Measurements from ENCODE around the gene NIT1. TPM values are rescaled to one million over a fixed set of nuclear protein-coding genes. Genes with fewer than 3 reads are reported as not detected.

Gene NIT1
- polyA plus RNA-seq, 1 donor from 2014 or later: 19.7 TPM

- Mint-ChIP-seq H3K4me3 (peak overlapping the region in 1 of 4 donors; percentile 70), H3K27me3 (no peaks in the 10 kb centered on the region), H3K36me3 (no peaks in the 10 kb centered on the region), H3K9me3 (no peaks in the 10 kb centered on the region), H3K27ac (peak overlapping the region in 1 of 3 donors; percentile 32), H3K4me1 (peaks cover 2 to 7% (median 7%) of the 10 kb centered on the region in 3 donors)
Measured at GRCh38 chr1:161137881-161138280, 20.0 kb downstream of the NIT1 start.

- Mint-ChIP-seq H3K27ac (peak overlapping the region in 2 of 3 donors; percentile 32 to 52), H3K4me3 (peak overlapping the region in 1 of 4 donors; percentile 70), H3K36me3 (no peaks in the 10 kb centered on the region), H3K9me3 (no peaks in the 10 kb centered on the region), H3K27me3 (no peaks in the 10 kb centered on the region), H3K4me1 (peaks cover 2 to 7% (median 7%) of the 10 kb centered on the region in 3 donors)
Measured at GRCh38 chr1:161138431-161138830, 20.5 kb downstream of the NIT1 start.

GRCh38 chr1:161139766-161140165 lies 21.9 kb downstream of the NIT1 start:
- Mint-ChIP-seq H3K36me3 (no peaks in the 10 kb centered on the region), H3K4me1 (peaks cover 2 to 7% (median 7%) of the 10 kb centered on the region in 3 donors), H3K27ac (no peak overlapping the region), H3K9me3 (no peaks in the 10 kb centered on the region), H3K27me3 (no peaks in the 10 kb centered on the region), H3K4me3 (peak overlapping the region in 1 of 4 donors; percentile 23)

GRCh38 chr1:161140755-161141400 lies 23.0 kb downstream of the NIT1 start:
- no peak overlapping the region for H3K27ac Mint-ChIP-seq
- H3K4me3 Mint-ChIP-seq: no peak overlapping the region
- no peaks in the 10 kb centered on the region for H3K36me3 Mint-ChIP-seq
- no peaks in the 10 kb centered on the region for H3K9me3 Mint-ChIP-seq
- H3K4me1 Mint-ChIP-seq: peaks cover 0 to 7% (median 5%) of the 10 kb centered on the region in 3 donors
- no peaks in the 10 kb centered on the region for H3K27me3 Mint-ChIP-seq

- Mint-ChIP-seq H3K4me3 (no peak overlapping the region), H3K27ac (no peak overlapping the region), H3K4me1 (no peaks in the 10 kb centered on the region), H3K27me3 (no peaks in the 10 kb centered on the region), H3K9me3 (no peaks in the 10 kb centered on the region), H3K36me3 (no peaks in the 10 kb centered on the region)
Measured at GRCh38 chr1:161145832-161146231, 27.9 kb downstream of the NIT1 start.

GRCh38 chr1:161153176-161153575 lies 35.3 kb downstream of the NIT1 start:
- H3K36me3 Mint-ChIP-seq: no peaks in the 10 kb centered on the region

GRCh38 chr1:161153682-161154337 lies 35.9 kb downstream of the NIT1 start, which contains the start of gene UFC1:
TSS of gene UFC1 (plus strand) at chr1:161153978. CDS start at chr1:161153998, 20 bp downstream.
- H3K4me3 Mint-ChIP-seq: peak within 1 kb of the TSS; percentile 96 to 99 (median 97)
- H3K4me1 Mint-ChIP-seq: peaks cover 12 to 40% (median 15%) of the 10 kb centered on the region in 3 donors
- H3K36me3 Mint-ChIP-seq: no peaks in the 10 kb centered on the region
- H3K27ac Mint-ChIP-seq: peak within 1 kb of the TSS; percentile 95 to 100 (median 100)
- H3K27me3 Mint-ChIP-seq: no peaks in the 10 kb centered on the region
- no peaks in the 10 kb centered on the region for H3K9me3 Mint-ChIP-seq

More at GRCh38 chr1:161153176-161153575, 35.3 kb downstream of the NIT1 start:
- no peaks in the 10 kb centered on the region for H3K27me3 Mint-ChIP-seq
- no peaks in the 10 kb centered on the region for H3K9me3 Mint-ChIP-seq
- H3K4me1 Mint-ChIP-seq: peaks cover 12 to 34% (median 13%) of the 10 kb centered on the region in 3 donors
- peak overlapping the region; percentile 81 to 100 (median 95) for H3K27ac Mint-ChIP-seq
- H3K4me3 Mint-ChIP-seq: peak overlapping the region; percentile 96 to 99 (median 97)

- peak overlapping the region in 2 of 3 donors; percentile 8 to 88 for H3K27ac Mint-ChIP-seq
- no peaks in the 10 kb centered on the region for H3K36me3 Mint-ChIP-seq
- H3K27me3 Mint-ChIP-seq: no peaks in the 10 kb centered on the region
- peak overlapping the region in 3 of 4 donors; percentile 0 to 93 (median 9) for H3K4me3 Mint-ChIP-seq
- peaks cover 35 to 52% (median 39%) of the 10 kb centered on the region in 3 donors for H3K4me1 Mint-ChIP-seq
- no peaks in the 10 kb centered on the region for H3K9me3 Mint-ChIP-seq
Measured at GRCh38 chr1:161157867-161158266, 40.0 kb downstream of the NIT1 start.

GRCh38 chr1:161158316-161159010 lies 40.6 kb downstream of the NIT1 start:
- peak overlapping the region; percentile 89 to 98 (median 95) for H3K4me3 Mint-ChIP-seq
- H3K27ac Mint-ChIP-seq: peak overlapping the region; percentile 88 to 96 (median 93)
- H3K9me3 Mint-ChIP-seq: no peaks in the 10 kb centered on the region
- peaks cover 35 to 52% (median 41%) of the 10 kb centered on the region in 3 donors for H3K4me1 Mint-ChIP-seq
- H3K27me3 Mint-ChIP-seq: no peaks in the 10 kb centered on the region
- H3K36me3 Mint-ChIP-seq: peaks cover 1% of the 10 kb centered on the region

GRCh38 chr1:161159087-161159912 lies 41.4 kb downstream of the NIT1 start, which contains the start of gene USP21:
TSS of gene USP21 (plus strand) at chr1:161159500. CDS start at chr1:161160641, 1,141 bp downstream.
- no peaks in the 10 kb centered on the region for H3K9me3 Mint-ChIP-seq
- peak within 1 kb of the TSS; percentile 88 to 96 (median 93) for H3K27ac Mint-ChIP-seq
- H3K4me1 Mint-ChIP-seq: peaks cover 29 to 46% (median 37%) of the 10 kb centered on the region in 3 donors
- H3K27me3 Mint-ChIP-seq: no peaks in the 10 kb centered on the region
- H3K4me3 Mint-ChIP-seq: peak within 1 kb of the TSS; percentile 89 to 98 (median 95)
- peaks cover 3% of the 10 kb centered on the region for H3K36me3 Mint-ChIP-seq

GRCh38 chr1:161159913-161160243 lies 42.0 kb downstream of the NIT1 start:
- Mint-ChIP-seq H3K9me3 (no peaks in the 10 kb centered on the region), H3K4me3 (peak overlapping the region; percentile 89 to 98 (median 95)), H3K27me3 (no peaks in the 10 kb centered on the region), H3K4me1 (peaks cover 27 to 44% (median 37%) of the 10 kb centered on the region in 3 donors), H3K27ac (peak overlapping the region; percentile 63 to 96 (median 88)), H3K36me3 (peaks cover 3% of the 10 kb centered on the region)

- H3K36me3 Mint-ChIP-seq: peaks cover 3% of the 10 kb centered on the region
- peak overlapping the region in 2 of 3 donors; percentile 73 to 88 for H3K27ac Mint-ChIP-seq
- H3K9me3 Mint-ChIP-seq: no peaks in the 10 kb centered on the region
- H3K27me3 Mint-ChIP-seq: no peaks in the 10 kb centered on the region
- H3K4me1 Mint-ChIP-seq: peaks cover 27 to 38% (median 35%) of the 10 kb centered on the region in 3 donors
- peak overlapping the region in 3 of 4 donors; percentile 89 to 98 (median 93) for H3K4me3 Mint-ChIP-seq
Measured at GRCh38 chr1:161160671-161161145, 42.8 kb downstream of the NIT1 start.

GRCh38 chr1:161161652-161162051 lies 43.7 kb downstream of the NIT1 start:
- Mint-ChIP-seq H3K4me1 (peaks cover 31 to 42% (median 38%) of the 10 kb centered on the region in 3 donors), H3K9me3 (no peaks in the 10 kb centered on the region), H3K27ac (peak overlapping the region in 2 of 3 donors; percentile 53 to 97), H3K4me3 (peak overlapping the region in 3 of 4 donors; percentile 59 to 93 (median 65)), H3K36me3 (peaks cover 3% of the 10 kb centered on the region), H3K27me3 (no peaks in the 10 kb centered on the region)

GRCh38 chr1:161162052-161162451 lies 44.1 kb downstream of the NIT1 start:
- H3K27ac Mint-ChIP-seq: peak overlapping the region in 1 of 3 donors; percentile 97
- H3K4me3 Mint-ChIP-seq: peak overlapping the region in 3 of 4 donors; percentile 59 to 93 (median 65)
- H3K36me3 Mint-ChIP-seq: peaks cover 3% of the 10 kb centered on the region
- H3K4me1 Mint-ChIP-seq: peaks cover 34 to 40% (median 40%) of the 10 kb centered on the region in 3 donors
- H3K27me3 Mint-ChIP-seq: no peaks in the 10 kb centered on the region
- H3K9me3 Mint-ChIP-seq: no peaks in the 10 kb centered on the region
